NCI-H345 treated with DMSO at 0.1 percent for 48 hours (cell line): ENCODE data around the gene ARMC9.
"Not testable (repeated sequence)": the region's sequence is repeated elsewhere in the genome, so short reads cannot be mapped to it uniquely, and the experiment has no call there.

ENCODE experiments used
- DNase-seq: peaks from one replicate; lab custom pipeline; 2025; ENCODE audit not compliant: unreplicated experiment; lab: John Stamatoyannopoulos, UW

Gene ARMC9, protein sequence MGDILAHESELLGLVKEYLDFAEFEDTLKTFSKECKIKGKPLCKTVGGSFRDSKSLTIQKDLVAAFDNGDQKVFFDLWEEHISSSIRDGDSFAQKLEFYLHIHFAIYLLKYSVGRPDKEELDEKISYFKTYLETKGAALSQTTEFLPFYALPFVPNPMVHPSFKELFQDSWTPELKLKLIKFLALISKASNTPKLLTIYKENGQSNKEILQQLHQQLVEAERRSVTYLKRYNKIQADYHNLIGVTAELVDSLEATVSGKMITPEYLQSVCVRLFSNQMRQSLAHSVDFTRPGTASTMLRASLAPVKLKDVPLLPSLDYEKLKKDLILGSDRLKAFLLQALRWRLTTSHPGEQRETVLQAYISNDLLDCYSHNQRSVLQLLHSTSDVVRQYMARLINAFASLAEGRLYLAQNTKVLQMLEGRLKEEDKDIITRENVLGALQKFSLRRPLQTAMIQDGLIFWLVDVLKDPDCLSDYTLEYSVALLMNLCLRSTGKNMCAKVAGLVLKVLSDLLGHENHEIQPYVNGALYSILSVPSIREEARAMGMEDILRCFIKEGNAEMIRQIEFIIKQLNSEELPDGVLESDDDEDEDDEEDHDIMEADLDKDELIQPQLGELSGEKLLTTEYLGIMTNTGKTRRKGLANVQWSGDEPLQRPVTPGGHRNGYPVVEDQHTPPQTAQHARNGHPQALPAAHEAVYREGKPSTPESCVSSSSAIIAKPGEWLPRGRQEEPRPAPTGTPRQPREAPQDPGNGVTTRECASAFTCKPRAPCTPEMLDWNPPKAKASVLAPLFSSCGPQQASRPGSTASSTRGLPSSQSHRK

DNA sequence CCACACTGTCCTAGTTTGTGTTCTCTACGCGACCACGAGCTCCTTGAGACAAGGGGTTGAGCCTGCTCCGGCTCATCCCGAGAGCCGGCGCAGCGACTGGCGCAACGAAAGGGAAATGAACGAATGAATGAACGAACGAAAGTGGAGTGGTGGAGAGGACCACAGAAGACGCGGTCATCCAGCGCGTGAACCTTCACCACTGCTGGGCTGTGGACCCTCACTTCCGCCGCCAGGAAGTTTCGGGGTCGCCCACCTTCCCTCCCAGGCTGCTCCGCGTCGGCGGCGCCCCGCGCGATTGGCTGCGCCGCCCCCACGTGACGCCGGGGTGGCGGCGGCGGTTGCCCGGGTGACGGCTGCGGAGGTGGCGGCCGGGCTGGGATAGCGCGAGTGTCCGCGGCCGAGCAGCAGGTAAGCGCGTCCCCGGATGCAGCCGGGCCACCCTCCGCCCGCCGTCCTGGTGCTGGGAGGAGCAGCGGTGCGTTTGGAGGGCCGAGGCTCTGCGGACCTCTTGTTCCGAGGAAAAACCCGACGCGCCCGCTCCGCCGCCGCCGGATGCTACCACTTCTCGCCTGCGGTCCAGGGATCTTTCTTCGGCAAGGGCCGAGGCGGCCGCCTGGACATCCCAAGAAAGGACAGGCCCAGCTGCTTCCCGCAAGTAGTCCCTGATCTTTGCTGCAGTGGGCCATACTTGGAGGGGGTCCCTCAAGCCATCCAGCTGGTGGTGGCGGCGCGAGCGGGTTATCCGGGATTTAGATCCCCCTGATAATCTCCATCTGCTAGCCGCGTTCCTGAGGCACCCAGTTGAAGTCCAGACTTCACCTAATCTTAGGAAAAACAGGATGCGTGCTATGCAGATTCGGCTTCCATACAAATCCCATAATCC is at the start of gene ARMC9:
Gene ARMC9, plus strand, starts transcription at position 341 of the 883 bp plus-strand sequence. CDS start 7,608 bp downstream, outside the sequence.
- peak; percentile 72 for DNase-seq

DNA sequence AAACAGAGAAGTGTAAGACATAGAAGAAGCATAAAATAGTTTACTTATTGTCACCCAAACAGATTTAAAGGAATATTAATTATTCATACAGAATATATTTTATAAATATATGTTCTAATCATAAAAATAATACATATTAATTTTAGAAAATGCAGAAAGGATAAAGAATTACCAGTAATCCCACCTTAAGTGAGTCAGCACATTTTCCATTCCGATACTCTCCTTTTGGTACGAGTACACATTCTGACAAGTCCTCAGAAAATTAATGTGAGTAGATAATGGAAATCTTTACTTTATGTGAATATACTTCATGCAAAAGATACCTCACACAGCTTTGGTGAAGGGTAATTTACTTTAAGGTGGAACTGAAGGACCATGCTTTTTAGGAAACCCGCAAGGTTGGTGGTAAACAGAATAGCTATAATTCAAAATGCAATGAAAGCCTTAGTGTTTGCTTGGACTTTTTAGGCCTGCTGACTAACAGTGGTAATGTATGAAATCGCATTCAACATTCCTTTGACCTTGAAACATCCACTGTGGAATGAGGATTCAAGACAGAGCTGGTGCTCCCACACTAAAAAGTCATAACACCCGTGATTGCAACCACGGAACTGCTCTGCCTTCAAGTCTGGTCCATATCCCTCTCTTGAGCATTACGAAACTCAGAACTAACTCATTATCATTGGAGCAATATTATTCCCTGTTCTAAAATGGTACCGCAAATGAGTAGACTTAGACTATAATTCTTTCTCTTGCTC is 45.5 kb upstream of the ARMC9 start:
- DNase-seq = no peak

DNA sequence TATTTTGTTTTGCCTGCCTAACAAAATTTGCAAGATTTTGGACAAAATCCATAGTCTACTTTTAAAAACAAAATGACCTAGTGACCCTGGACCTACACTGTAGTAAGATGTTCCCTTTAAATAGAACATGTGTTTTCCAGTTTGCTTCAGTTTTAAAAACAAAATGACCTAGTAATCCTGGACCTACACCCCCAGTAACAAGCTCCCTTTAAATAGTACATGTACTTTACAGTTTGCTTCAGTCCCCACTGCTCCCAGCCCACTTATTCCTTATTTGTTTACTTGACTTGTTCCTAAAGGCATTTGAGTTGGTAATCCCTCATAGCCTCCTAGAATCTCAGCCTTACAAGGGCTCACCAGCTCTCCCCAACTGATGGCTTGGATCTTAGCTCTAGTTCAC is 39.1 kb upstream of the ARMC9 start:
- no peak for DNase-seq

DNA sequence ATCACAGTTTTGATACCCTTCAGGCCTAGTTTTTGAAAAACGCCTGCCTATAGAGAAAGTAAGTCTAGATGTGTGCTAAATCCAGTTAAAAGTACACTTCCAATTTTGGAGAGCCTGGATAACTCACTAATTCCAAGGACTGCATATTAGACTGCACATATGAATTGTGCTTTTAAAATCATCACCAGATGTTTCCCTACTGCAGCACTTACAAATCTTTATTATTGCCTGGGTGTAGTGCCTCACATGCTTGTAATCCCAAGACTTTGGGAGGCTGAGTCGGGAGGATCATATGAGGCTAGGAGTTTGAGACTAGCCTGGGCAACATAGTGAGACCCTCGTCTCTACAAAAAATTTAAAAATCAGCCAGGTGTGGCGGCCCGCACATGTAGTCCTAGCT is 37.7 kb upstream of the ARMC9 start:
- no peak for DNase-seq

DNA sequence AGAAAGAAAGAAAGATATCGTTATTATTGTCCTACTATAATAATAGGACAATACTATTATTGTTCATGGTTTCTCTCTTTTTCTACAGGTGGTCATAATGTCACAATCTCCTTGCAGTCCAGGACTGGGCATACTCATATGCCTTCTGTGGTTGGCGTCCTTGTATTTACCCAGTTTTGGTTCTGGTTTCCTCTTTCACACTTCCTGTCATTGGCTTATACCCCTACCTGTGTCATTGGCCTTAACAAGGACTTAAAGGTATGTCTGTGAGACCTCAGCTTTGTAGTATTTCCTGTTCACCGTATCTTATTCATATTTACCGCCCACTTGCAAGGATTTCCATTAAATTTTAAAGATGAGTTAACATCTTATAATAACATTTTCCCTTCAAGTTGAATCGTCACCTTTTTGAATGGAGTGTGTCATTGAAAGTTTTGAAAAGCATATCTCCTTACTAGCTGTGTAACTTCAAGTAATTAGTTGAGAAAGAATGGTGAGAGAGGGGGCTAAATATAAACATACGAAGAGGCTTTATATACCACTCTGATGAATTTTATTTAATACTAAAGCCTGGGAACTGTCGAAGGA is 37.1 kb upstream of the ARMC9 start:
- DNase-seq = no peak

DNA sequence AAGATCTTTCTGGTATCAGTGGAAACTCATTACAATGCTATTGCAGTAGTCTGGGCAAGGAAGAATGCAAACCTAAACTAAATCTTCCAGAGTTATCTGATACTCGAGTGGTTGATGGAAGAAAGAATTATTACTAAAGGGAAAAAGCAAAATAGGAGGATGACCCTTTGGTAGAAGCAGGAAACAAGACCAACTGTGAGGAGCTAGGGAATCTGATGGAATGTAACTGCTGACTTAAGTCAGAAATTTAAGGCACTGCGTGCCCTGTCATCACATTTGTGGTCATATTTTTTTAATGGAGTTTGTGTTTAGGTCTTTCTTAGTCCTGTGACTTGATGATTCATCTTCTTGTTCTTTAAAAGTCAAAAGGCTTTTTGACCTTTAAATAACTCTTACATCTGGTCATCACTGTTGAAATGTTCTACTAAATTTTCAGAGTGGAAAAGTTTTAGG is 36.5 kb upstream of the ARMC9 start:
- no peak for DNase-seq

DNA sequence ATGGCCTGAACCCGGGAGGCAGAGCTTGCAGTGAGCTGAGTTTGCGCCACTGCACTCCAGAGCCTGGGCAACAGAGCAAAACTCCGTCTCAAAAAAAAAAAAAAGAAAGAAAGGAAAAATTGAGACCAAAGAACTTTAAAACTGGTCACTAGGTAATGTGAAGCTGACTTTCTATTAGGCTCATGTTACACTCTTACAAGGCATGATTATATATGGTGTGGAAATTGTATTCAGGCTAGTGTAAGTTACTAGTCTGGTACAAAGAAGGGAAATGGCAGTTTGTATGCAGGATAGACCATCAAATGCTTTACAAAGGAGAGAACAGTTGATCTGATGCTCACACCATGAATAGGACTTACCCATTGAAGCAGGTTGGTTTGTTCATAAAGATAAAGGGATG is 35.4 kb upstream of the ARMC9 start:
- DNase-seq = no peak

DNA sequence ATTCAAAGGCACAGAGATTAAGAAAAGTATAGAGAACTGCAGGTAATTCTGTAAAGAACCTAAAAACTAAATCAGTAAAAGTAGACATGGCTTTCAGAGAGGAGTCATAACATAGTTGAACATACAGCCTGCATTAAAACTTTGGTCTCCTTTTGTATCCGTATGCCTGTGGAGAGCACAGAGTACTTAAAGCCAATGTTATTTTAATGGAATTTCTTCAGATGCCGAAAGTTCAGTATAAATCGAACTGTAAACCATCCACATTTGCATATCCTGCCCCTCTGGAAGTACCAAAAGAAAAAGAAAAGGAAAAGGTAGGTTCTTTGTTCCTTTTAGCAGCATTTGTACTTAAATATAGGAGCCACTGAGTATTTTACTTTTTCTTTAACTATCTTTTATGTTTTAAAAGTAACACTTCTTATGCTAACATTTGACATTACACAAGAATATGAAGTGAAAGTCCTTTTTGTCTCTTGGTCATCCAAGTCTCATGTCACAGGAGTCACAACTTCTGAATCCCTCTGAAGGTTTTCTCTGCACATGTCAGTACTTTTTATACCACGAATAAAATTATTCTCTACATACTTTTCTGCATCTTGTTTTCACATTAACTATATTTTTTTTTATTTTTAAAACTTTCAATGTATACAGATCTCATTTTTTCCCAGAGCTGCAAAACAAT is 34.9 kb upstream of the ARMC9 start:
- no peak for DNase-seq

DNA sequence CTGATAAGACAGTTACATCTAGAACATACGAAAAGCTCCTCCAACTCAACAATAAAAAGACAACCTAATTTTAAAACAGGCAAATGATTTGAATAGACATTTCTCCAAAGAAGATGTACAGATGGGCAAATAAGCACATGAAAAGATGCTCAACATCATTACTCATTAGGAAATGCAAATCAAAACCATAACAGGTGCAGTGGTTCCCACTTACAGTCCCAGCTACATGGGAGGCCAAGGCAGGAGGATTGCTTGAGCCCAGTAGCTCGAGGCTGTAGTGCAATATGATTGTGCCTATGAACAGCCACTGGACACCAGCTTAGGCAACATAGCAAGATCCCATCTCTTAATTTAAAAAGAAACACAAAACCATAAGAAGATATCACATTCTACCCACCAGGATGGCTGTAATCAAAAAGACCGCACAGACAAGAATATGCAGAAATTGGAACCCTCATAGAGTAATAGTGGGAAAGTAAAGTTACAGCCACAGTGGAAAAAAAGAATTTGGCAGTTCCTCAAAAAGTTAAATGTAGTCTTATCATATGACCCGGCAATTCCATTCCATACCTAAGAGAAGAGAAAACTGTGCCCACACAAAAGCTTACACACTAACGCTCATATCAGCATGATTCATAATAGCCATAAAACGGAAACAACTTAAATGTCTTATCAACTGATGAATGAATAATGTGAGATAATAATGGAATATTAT is 30.5 kb upstream of the ARMC9 start:
- no peak for DNase-seq

DNA sequence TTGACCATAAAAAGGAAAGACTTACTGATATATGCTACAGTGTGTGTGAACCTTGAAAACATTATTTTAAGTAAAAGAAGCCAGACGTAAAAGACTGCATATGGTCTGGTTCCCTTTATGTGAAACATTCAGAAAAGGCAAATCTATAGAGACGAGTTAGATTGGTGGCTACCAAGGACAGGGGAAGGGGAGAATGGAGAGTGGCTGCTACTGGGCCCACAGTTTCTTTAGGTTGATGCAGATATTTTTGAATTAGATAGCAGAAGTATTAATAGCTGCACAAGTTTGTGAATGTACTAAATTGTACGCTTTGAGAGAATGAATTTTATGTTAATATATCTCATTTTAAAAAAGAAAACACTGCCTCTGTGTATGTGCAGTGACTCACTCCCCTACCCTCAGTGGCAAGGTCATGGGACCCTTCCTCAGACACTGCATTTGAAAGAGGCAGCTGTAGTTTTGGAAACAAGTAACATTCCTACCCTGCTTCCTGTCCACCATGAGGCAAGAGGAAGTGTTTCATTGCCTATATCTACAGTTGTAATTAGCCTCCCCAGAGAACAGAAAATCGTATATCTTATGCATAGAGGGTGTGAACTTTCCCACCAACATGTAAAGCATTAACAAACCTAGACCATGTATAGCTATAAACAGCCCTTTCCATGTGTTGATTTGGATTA is 29.8 kb upstream of the ARMC9 start:
- DNase-seq = no peak

DNA sequence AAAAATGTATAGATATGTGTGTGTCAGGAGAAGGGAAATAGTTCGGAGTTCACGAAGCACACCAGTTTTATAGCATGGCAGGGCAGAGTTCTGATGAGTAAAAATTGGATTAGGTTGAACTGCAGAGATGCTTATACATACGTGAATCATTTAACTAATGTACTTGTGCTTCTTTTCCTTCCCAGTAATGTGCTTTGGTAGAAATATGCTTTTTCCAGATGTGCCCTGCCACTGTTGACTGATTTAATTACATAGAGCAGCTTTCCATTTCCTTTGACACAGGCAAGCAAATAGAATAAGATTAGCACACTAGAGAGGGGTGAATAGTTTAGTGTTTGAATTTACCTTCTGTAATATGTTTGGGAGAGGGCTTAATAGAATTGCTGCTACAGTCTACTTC is 28.9 kb upstream of the ARMC9 start:
- no peak for DNase-seq

DNA sequence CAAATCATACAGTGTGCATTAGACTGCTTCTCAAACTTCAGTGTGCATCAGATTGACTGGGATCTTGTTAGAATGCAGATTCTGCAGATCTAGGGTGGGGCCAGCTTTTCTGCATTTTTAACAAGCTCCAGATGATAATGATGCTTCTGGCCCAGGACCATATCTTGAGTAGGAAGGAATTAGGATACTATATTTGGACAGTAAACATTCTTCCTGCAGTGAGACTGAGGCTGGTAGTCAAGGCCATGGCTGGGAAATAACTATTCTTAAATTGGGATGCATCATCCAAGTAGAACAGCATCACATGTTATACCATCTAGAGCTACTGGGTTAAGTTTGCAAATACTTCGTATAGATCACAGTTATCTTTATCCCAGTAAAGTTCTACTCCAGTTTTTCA is 28.4 kb upstream of the ARMC9 start:
- DNase-seq = no peak

DNA sequence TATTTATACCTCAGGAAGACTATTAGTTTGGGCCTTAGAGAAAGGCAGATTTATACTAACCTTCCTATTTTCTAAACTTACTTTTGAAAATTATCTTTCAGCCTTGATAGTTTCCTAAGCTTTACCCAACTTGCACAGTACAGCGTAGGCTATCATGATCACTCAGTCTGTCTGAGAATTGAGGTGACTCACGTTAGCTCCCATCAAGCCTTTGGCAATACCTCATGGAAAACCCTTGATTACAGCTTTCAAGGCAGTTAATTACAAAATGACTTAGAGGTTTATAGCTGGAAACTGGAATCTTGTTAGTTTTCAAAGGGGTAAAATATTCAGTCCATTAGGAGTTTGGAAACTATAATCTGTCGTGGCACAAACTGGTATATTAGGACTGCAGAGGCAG is 26.4 kb upstream of the ARMC9 start:
- DNase-seq = no peak

DNA sequence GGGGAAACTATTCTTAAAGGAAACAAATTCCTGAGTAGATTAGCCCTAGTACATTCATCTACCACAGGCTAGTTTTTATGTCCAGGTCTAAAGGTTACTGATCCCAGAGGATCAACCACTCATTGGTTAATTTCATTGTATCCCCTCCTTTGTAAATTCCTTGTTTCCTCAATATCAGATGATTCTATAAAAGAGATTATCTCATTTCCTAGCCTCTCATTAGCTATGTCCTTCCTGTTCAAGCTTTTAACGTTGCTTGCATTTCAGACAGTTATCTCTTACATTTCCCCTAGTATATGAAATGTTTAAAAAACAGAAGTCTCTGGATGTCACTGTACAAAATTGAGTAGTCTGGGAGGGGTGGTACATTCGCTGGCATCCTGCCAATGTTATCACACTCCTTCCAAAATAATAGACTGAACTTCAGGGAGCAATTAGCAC is 24.2 kb upstream of the ARMC9 start:
- DNase-seq = no peak

DNA sequence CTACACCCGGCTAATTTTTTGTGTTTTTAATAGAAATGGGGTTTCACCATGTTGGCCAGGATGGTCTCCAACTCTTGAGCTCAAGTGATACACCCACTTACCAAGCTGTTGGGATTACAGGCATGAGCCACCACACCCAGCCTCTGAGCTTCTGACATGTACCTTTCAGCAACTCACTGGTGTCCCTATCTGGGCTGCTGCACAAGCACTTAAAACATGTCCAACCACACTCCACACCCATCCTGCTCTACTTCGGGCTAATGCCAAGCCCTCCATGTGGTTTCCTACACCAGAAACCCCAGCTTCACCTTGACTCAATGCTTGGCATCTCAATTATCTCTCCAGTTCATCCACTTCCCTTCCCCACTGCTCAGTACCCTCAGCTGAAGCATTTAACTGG is 22.4 kb upstream of the ARMC9 start:
- DNase-seq = no peak

DNA sequence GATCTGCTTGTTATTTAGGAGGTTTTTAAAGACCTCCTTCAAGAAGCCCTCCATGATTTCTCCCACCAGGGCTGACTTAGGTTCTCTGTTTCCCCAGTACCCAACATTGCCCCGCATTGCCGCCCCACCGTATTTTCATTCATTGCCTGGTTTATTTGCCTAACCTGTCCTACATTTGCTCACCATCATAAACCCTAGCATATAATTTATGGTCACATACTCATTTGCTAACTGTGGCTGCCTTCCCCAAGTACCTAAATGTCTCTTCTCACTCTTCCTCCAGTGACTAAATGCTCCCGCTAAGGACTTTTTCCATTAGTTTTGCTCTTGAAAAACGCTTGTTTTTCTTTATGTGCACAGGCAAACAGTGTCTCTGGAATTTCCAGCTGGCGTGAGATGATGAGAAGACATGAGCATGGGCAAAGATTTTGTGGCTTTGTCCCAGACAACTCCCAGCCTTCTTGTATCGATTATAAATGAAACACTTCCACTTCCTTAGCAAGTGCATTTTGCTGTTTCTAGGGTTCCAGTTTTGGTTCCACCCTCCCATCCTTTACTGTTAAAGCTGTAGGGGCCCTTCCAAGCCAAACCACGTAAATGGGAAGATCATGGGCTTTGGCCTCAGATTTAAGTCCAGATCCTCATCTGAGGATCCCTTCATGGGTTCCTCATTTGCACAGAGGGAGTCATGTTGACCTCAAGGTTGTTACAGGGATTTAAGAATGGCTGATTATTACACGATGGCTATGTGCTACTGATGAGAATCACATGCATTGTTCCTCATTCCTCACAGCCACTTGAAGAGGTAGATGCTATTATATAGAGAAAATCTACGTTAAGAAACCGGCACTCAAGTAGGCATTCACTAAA is 21.0 kb upstream of the ARMC9 start:
- no peak for DNase-seq

DNA sequence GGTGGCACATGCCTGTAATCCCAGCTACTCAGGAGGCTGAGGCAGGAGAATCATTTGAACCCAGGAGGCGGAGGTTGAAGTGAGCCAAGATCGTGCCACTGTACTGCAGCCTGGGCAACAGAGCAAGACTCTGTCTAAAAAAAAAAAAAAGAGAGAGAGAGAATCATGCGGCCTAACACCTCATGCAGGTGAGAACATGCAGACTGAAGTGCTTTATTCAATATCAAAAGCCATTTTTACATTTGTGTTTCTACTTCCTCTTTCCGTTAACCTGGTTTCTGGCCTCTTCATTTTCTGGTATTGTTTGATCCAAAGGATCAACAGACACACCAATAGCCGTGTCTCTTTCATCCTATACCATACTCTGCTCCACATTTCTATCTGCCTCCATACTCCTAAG is 19.6 kb upstream of the ARMC9 start:
- DNase-seq = not testable (repeated sequence)
